Measurements from ENCODE around the gene IGSF21. TPM values are rescaled to one million over a fixed set of nuclear protein-coding genes. Genes with fewer than 3 reads are reported as not detected.

IGSF21 gene
- total RNA-seq, 1 donor from 2014 or later, result 2.4 TPM

DNA sequence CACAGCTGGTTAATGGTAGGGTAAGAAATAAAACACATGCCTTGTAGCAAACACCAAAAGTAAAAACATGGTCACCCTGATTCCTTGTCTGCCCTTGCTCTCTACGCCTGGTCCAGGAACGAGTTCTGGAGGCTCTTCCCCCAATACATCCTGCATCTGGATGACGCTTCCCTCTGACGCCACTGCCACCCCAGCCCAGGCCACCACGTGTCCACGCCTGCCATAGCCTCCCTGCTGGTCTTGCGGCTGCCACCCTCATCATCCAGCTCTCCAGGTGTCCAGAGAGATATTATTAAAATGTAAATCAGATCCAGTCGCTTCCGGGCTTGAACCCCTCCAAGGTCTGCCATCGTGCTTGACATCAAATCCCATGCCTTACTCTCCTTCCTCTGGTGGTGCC, 39.3 kb downstream of the IGSF21 start:
- Histone ChIP-seq H3K27me3 (no peaks in the 10 kb centered on the region), H3K4me3 (no peak overlapping the region), H3K36me3 (no peaks in the 10 kb centered on the region), H3K9me3 (no peaks in the 10 kb centered on the region), H3K27ac (no peak overlapping the region), H3K4me1 (no peaks in the 10 kb centered on the region)
- intact Hi-C loops (cut with DNase I), result no loop called here
- DNase-seq (ENCODE audit: low spot score in 2 of 2), result no peak
- TF ChIP-seq, protein P1, sequence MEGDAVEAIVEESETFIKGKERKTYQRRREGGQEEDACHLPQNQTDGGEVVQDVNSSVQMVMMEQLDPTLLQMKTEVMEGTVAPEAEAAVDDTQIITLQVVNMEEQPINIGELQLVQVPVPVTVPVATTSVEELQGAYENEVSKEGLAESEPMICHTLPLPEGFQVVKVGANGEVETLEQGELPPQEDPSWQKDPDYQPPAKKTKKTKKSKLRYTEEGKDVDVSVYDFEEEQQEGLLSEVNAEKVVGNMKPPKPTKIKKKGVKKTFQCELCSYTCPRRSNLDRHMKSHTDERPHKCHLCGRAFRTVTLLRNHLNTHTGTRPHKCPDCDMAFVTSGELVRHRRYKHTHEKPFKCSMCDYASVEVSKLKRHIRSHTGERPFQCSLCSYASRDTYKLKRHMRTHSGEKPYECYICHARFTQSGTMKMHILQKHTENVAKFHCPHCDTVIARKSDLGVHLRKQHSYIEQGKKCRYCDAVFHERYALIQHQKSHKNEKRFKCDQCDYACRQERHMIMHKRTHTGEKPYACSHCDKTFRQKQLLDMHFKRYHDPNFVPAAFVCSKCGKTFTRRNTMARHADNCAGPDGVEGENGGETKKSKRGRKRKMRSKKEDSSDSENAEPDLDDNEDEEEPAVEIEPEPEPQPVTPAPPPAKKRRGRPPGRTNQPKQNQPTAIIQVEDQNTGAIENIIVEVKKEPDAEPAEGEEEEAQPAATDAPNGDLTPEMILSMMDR (IDR thresholded peaks at IDR 0.05), result no peak

DNA sequence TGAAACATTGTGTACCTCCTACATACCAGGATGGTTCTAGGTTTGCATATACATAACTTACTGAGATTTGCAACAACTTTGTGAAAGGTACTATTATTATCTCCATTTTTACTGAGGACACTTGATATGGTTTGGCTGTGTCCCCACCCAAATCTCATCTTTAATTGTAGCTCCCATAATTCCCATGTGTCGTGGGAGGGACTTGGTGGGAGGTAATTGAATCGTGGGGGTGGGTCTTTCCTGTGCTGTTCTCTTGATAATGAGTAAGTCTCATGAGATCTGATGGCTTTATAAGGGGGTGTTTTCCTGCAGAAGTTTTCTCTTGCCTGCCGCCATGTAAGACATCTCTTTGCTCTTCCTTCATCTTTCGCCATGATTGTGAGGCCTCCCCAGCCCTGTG, 40.1 kb downstream of the IGSF21 start:
- no peaks in the 10 kb centered on the region for H3K27me3 ChIP-seq
- TF ChIP-seq, protein P1 (IDR thresholded peaks at IDR 0.05), result no peak

DNA sequence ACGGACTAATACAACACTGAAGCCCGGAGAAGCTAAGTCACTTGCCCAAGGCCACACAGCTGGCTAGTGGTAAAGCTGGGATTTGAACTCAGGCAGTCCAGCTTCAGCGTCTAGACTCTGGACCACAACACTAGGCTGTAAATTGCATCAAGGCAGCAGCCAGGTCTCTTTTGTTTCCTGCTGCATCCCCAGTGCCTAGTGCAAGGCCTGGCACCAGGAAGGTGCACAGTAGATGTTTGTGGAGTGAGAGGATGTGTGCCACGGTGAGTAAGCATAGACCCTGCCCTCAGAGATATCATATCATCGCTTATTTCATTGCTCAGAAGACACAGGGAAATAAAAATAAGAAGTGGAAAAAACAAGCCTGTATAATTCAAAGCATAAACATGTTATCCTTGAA, 40.9 kb downstream of the IGSF21 start:
- Histone ChIP-seq H3K36me3 (no peaks in the 10 kb centered on the region), H3K27me3 (no peaks in the 10 kb centered on the region), H3K4me3 (no peak overlapping the region), H3K27ac (no peak overlapping the region), H3K9me3 (no peaks in the 10 kb centered on the region), H3K4me1 (no peaks in the 10 kb centered on the region)
- TF ChIP-seq, protein P1 (IDR thresholded peaks at IDR 0.05), result no peak
- no peak for DNase-seq (ENCODE audit: low spot score in 2 of 2)
- intact Hi-C loops (cut with DNase I), result no loop called here

More for the DNA sequence above, 40.1 kb downstream of the IGSF21 start:
- DNase-seq (ENCODE audit: low spot score in 2 of 2), result no peak
- intact Hi-C loops (cut with DNase I), result no loop called here
- H3K27ac ChIP-seq, result no peak overlapping the region
- H3K9me3 ChIP-seq, result no peaks in the 10 kb centered on the region
- H3K36me3 ChIP-seq, result no peaks in the 10 kb centered on the region
- H3K4me1 ChIP-seq, result no peaks in the 10 kb centered on the region
- no peak overlapping the region for H3K4me3 ChIP-seq

DNA sequence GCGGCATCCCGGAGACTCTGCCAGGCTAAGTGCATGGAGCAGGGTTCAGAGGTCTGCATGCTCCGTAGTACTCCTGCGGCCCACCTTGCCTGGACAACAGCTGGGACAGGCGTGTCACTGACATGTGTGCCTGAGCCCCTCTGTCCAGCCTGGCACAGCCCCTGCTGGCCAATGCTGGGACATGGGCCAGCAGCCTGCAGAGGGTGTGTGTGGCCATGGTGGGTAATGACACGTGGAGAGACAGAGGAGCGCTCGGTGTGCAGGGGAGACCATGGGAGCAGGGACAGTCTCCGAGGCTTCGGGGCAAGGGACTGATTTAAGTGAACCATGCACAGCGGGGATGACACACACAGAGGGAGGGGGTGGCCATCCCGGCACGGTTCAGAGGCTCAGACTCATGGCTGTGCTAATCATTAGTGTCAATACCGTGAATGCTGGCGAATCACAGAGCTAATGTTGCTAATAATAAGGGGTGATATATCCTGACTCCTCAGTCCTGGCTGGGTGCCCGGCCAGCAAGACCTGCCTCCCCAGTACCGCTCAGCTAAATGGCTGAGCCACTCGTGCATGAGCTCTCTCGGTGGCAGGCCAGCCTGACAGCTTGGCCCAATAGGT, 41.5 kb downstream of the IGSF21 start:
- no peak for DNase-seq (ENCODE audit: low spot score in 2 of 2)
- Histone ChIP-seq H3K36me3 (no peaks in the 10 kb centered on the region), H3K9me3 (no peaks in the 10 kb centered on the region), H3K27me3 (no peaks in the 10 kb centered on the region), H3K4me3 (no peak overlapping the region), H3K4me1 (no peaks in the 10 kb centered on the region), H3K27ac (no peak overlapping the region)
- TF ChIP-seq, protein P1 (IDR thresholded peaks at IDR 0.05), result no peak
- intact Hi-C loops (cut with DNase I), result no loop called here

DNA sequence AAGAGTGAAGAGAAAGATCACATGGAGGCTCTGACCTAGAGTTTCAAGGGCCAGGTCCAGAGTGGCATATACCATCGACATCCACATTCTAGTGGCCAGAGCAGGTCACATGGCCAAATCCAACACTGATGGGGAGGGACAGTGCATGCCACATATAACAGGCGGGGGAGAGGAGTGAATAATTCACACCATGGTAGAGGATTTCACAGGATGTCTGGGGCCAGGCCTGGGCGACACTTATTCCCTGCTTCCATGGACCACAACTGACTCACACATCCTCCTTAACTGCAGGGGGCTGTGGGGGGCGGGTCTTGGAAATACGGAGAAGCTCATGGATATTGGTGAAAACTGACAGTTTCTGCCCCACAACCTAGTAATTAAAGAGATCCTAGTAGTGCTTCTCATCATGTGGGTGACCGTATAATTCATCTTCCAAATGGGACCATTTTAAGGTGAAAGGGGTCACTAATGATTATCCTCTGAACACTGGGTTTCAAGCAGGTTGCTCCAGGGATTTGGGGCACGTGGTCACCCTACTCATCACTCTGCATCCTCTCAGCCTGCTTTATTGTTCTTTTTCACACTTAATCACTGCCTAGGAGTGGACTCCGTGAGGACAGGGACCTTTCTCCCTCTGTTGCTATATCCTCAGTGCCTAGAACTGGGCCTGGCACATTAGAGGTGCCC, 44.0 kb downstream of the IGSF21 start:
- H3K27ac ChIP-seq, result no peak overlapping the region
- H3K4me1 ChIP-seq, result no peaks in the 10 kb centered on the region
- H3K36me3 ChIP-seq, result no peaks in the 10 kb centered on the region
- TF ChIP-seq, protein P1 (IDR thresholded peaks at IDR 0.05), result no peak
- H3K4me3 ChIP-seq, result no peak overlapping the region
- DNase-seq (ENCODE audit: low spot score in 2 of 2), result no peak
- intact Hi-C loops (cut with DNase I), result no loop called here
- H3K27me3 ChIP-seq, result no peaks in the 10 kb centered on the region
- H3K9me3 ChIP-seq, result no peaks in the 10 kb centered on the region
